Pancreas (tissue), 10 donors: ENCODE results near the gene GADL1. TPM values are rescaled to one million over a fixed set of nuclear protein-coding genes. Genes with fewer than 3 reads are reported as not detected.

ENCODE experiments used
- ATAC-seq, 4 donors: fragments of 200-7000 bp; cut with Tn5 transposase; one replicate each; pipeline versions ENCODE4 v1.8.0 to v1.9.1; 2020; ENCODE audit warnings: mild to moderate bottlenecking in 4 of 4, moderate library complexity in 4 of 4
- DNase-seq, 6 donors: peaks; one replicate each; pipeline ENCODE4 v3.0.0-alpha.2; 2020
- FAIRE-seq: peaks from 2 replicates; lab custom pipeline; 2012; peaks lifted over from hg19 to GRCh38; lab: Jason Lieb, UNC
- H3K27ac ChIP-seq, 4 donors: fragments of 200-600 bp; sonication (generic); 1 replicate in 3 of 4; 2 replicates in 1 of 4; pipeline versions ENCODE4 v1.5.0 to v1.8.0; 2020
- H3K27me3 ChIP-seq, 4 donors: fragments of 200-600 bp; one replicate each; pipeline ENCODE4 v1.8.0; 2021
- H3K36me3 ChIP-seq, 3 donors: fragments of 200-600 bp; sonication (generic) in 1 of 3; one replicate each; pipeline versions ENCODE4 v1.5.0 to v1.8.0; 2020 to 2021
- H3K4me1 ChIP-seq, 3 donors: fragments of 200-600 bp; one replicate each; pipeline ENCODE4 v1.8.0; 2021
- H3K4me3 ChIP-seq, 4 donors: fragments of 200-600 bp; sonication (generic) in 2 of 4; one replicate each; pipeline versions ENCODE4 v1.5.0 to v1.8.0; 2020 to 2021
- H3K9me3 ChIP-seq, 4 donors: fragments of 200-600 bp; one replicate each; pipeline ENCODE4 v1.8.0; 2021
- WGBS, 2 donors: extraction: QIAGEN DNeasy Blood & Tissue Kit; methylation state at CpG; one replicate each; pipeline ENCODE4 v1.1.7; 2013; 5-methylcytosine and 5-hydroxymethylcytosine counted together
- intact Hi-C, 3 donors: fragments of 100-400 bp; cut with DNase I; formaldehyde crosslinking; loops; one replicate each; pipeline versions ENCODE4 v1.11.1 to v1.14.2; 2022
- polyA plus RNA-seq, 2 donors: library from polyadenylated mRNA; stranded (reverse); fragments of 200-250 nt; gene quantifications; one replicate each; pipeline ENCODE4 v1.2.3, GENCODE V29; 2013
- total RNA-seq, 6 donors: library from RNA; stranded (reverse); fragmentation: NEBNext Ultra II Directional in 4 of 6; extraction: Animal tissue kit (Norgen Biotek cat#: 25700) in 4 of 6; gene quantifications; one replicate each; pipeline versions ENCODE4 v1.2.1 to v1.2.4, GENCODE V29; 2021 to 2023
- TF ChIP-seq, protein P1 (sequence below), 4 donors: fragments of 200-600 bp; sonication (generic) in 3 of 4; IDR thresholded peaks; one replicate each; pipeline versions ENCODE4 v1.5.0 to v1.8.0; 2021; ENCODE audit warnings: antibody characterized with exemption in 4 of 4
- donor health status: healthy with polysubstance abuse.
- donor health status: DM: no; HTN: no; CAD: no; lungs with moderate emphysema.
- donor health status: DM: no; HTN: no; CAD: no.
- donor health status: control.
- donor health status: control.
- donor health status: Bipolar disorder and iron deficiency.
- donor health status: DM: yes; HTN: yes; CAD: no.
- donor health status: DM: no; HTN: no; CAD: no.
- donor health status: DM: no; HTN: no; CAD: no.
- donor health status: DM: yes; HTN: yes; CAD: no.

GADL1 gene
- total and polyA plus RNA-seq, 8 donors: 0.07 TPM; not detected in 7

DNA sequence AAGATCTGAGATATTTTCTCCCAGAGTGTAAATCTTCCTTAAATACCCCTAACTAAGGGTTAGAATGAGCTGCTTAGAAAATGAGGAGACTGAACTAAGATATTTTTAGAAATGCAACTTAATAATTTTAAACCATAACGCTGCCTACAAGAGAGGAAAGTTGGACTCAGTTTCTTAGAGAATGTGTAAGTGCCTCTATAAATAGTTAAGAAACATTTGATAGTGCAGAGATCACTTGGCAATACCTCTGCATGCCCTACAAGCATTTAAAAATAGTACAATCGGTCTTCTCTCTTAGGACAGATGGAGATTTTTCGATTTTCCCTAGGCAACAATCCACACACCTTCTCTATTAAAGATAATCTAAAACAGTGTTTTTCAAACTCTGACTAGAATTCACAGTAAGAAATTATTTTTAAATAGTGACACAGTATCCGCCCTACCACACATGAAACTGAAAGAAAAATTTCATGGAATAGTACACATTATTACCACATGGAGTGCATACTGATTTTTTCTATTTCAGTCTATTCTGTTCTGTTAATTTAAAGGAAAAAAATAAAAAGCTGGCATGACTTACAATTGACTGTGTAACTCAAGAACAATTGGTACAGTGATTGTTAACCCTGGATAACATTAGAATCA is 83.2 kb downstream of the GADL1 start:
- no peak overlapping the region for H3K4me3 ChIP-seq
- ATAC-seq (no peak), FAIRE-seq (no peak), DNase-seq (no peak)
- no peaks in the 10 kb centered on the region for H3K36me3 ChIP-seq
- TF ChIP-seq, protein P1, sequence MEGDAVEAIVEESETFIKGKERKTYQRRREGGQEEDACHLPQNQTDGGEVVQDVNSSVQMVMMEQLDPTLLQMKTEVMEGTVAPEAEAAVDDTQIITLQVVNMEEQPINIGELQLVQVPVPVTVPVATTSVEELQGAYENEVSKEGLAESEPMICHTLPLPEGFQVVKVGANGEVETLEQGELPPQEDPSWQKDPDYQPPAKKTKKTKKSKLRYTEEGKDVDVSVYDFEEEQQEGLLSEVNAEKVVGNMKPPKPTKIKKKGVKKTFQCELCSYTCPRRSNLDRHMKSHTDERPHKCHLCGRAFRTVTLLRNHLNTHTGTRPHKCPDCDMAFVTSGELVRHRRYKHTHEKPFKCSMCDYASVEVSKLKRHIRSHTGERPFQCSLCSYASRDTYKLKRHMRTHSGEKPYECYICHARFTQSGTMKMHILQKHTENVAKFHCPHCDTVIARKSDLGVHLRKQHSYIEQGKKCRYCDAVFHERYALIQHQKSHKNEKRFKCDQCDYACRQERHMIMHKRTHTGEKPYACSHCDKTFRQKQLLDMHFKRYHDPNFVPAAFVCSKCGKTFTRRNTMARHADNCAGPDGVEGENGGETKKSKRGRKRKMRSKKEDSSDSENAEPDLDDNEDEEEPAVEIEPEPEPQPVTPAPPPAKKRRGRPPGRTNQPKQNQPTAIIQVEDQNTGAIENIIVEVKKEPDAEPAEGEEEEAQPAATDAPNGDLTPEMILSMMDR (IDR thresholded peaks at IDR 0.05): no peak
- intact Hi-C loops: no loop called here
- no peaks in the 10 kb centered on the region for H3K4me1 ChIP-seq
- 36 to 54% methylated on average over 4 of the region's 4 CpGs for WGBS, 2 donors
- H3K27ac ChIP-seq: no peak overlapping the region
- H3K27me3 ChIP-seq: no peaks in the 10 kb centered on the region
- H3K9me3 ChIP-seq: no peaks in the 10 kb centered on the region

DNA sequence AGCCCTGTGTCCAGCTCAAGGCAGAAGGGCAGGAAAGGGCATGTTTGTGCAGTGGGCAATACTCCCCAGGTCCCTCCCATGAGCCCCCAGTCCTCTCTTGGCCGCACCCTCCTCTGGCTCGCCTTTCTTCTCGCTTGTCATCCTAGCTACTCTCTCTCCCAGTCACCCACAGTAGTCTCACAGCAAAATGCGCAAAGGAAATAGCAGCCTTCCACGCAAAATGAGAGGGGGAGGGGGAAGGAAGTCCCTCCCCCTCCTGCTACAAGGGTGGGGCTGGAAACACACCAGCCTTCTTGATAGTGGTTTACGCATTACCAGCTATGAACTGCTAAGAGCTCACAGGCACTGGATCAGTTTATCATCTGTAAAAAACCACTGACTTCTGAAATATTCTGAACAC is 83.8 kb downstream of the GADL1 start:
- FAIRE-seq (no peak), DNase-seq (no peak), ATAC-seq (no peak)
- Histone ChIP-seq H3K36me3 (no peaks in the 10 kb centered on the region), H3K27me3 (no peaks in the 10 kb centered on the region), H3K9me3 (no peaks in the 10 kb centered on the region), H3K27ac (no peak overlapping the region), H3K4me3 (no peak overlapping the region), H3K4me1 (no peaks in the 10 kb centered on the region)
- intact Hi-C loops: no loop called here
- WGBS, 2 donors: 76 to 86% methylated on average over 6 of the region's 6 CpGs
- TF ChIP-seq, protein P1 (IDR thresholded peaks at IDR 0.05): no peak

GRCh38 chr3:30805695-30806094 is 88.8 kb downstream of the GADL1 start:
- Histone ChIP-seq H3K4me1 (no peaks in the 10 kb centered on the region), H3K4me3 (no peak overlapping the region), H3K27me3 (no peaks in the 10 kb centered on the region), H3K36me3 (no peaks in the 10 kb centered on the region), H3K9me3 (no peaks in the 10 kb centered on the region), H3K27ac (no peak overlapping the region)
- TF ChIP-seq, protein P1 (IDR thresholded peaks at IDR 0.05): no peak
- DNase-seq (no peak), ATAC-seq (no peak), FAIRE-seq (no peak)
- 83 to 87% methylated on average over 6 of the region's 6 CpGs for WGBS, 2 donors
- intact Hi-C loops: no loop called here

GRCh38 chr3:30804984-30805383 is 89.5 kb downstream of the GADL1 start:
- TF ChIP-seq, protein P1 (IDR thresholded peaks at IDR 0.05): no peak
- H3K9me3 ChIP-seq: no peaks in the 10 kb centered on the region
- ATAC-seq (no peak), FAIRE-seq (no peak), DNase-seq (no peak)
- H3K36me3 ChIP-seq: no peaks in the 10 kb centered on the region
- intact Hi-C loops: no loop called here
- H3K27ac ChIP-seq: no peak overlapping the region
- 64 to 71% methylated on average over 3 of the region's 3 CpGs for WGBS, 2 donors
- H3K4me1 ChIP-seq: no peaks in the 10 kb centered on the region
- no peaks in the 10 kb centered on the region for H3K27me3 ChIP-seq
- H3K4me3 ChIP-seq: no peak overlapping the region

DNA sequence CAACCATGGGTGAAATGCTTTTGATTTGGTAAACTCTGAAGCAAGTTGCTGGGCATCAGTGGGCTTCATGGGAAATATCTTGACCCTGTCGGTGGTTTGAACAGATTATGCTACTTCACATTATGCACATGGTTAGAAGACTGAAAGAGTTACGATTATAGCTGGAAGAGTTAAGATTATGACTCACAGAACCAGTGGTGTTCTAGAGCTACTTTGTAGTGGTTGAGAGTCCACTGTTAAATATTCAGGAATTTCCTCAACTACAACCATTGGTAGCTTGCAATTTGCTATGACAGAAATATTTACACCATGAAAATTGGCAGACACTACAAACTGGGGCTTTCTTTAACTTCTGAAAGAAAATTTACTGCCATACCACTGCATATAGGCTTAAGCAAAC is 99.3 kb downstream of the GADL1 start:
- Histone ChIP-seq H3K9me3 (no peaks in the 10 kb centered on the region), H3K27me3 (no peaks in the 10 kb centered on the region), H3K4me1 (no peaks in the 10 kb centered on the region), H3K36me3 (no peaks in the 10 kb centered on the region), H3K4me3 (no peak overlapping the region), H3K27ac (no peak overlapping the region)
- no peak for DNase-seq
- WGBS, 2 donors: 81 to 84% methylated on average over 2 of the region's 2 CpGs
- intact Hi-C loops: no loop called here
- ATAC-seq: no peak
- no peak for FAIRE-seq
- TF ChIP-seq, protein P1 (IDR thresholded peaks at IDR 0.05): no peak
